Mucosa of descending colon (tissue), 3 donors: Measurements from ENCODE around the gene PROX1. TPM values are rescaled to one million over a fixed set of nuclear protein-coding genes. Genes with fewer than 3 reads are reported as not detected.
A peak's percentile ranks its signal among the peaks of the same experiment; 100 is the strongest.

Experiments
- ATAC-seq: fragments of 200-7000 bp; cut with Tn5 transposase; one replicate; pipeline ENCODE4 v1.9.1; 2020; ENCODE audit warnings: mild to moderate bottlenecking, moderate library complexity
- DNase-seq, 3 donors: peaks; one replicate each; pipeline ENCODE4 v3.0.0-alpha.2; 2020
- H3K36me3 ChIP-seq: fragments of 200-600 bp; one replicate; pipeline ENCODE4 v1.8.0; 2021; ENCODE audit warnings: low read depth, mild to moderate bottlenecking
- H3K4me1 ChIP-seq: fragments of 200-600 bp; one replicate; pipeline ENCODE4 v1.8.0; 2021; ENCODE audit warnings: low read depth, mild to moderate bottlenecking
- H3K4me3 ChIP-seq: fragments of 200-600 bp; one replicate; pipeline ENCODE4 v1.8.0; 2021; ENCODE audit warnings: mild to moderate bottlenecking
- H3K9me3 ChIP-seq: fragments of 200-600 bp; one replicate; pipeline ENCODE4 v1.8.0; 2021; ENCODE audit warnings: mild to moderate bottlenecking
- intact Hi-C, 2 donors: fragments of 100-400 bp; cut with DNase I in 1 of 2; cut with micrococcal nuclease in 1 of 2; formaldehyde crosslinking; loops; one replicate each; pipeline versions ENCODE4 v1.11.0 to v1.11.1; 2022; cut with DNase I, micrococcal nuclease
- total RNA-seq, 3 donors: library from RNA; stranded (reverse); fragmentation: NEBNext Ultra II Directional in 2 of 3; extraction: Animal tissue kit (Norgen Biotek cat#: 25700) in 2 of 3; gene quantifications; one replicate each; pipeline versions ENCODE4 v1.2.1 to v1.2.4, GENCODE V29; 2021 to 2023
- TF ChIP-seq, protein P1 (sequence below): fragments of 200-600 bp; IDR thresholded peaks from one replicate; pipeline ENCODE4 v1.8.0; 2022; ENCODE audit warnings: antibody characterized with exemption, mild to moderate bottlenecking
- donor health status: DM: no; HTN: no; CAD: no; lungs with moderate emphysema.
- donor health status: DM: no; HTN: no; CAD: no.
- donor health status: DM: no; HTN: yes; CAD: no.

The PROX1 gene
- total RNA-seq, 3 donors from 2014 or later: 17.6 to 31.5 (median 19.2) TPM

DNA sequence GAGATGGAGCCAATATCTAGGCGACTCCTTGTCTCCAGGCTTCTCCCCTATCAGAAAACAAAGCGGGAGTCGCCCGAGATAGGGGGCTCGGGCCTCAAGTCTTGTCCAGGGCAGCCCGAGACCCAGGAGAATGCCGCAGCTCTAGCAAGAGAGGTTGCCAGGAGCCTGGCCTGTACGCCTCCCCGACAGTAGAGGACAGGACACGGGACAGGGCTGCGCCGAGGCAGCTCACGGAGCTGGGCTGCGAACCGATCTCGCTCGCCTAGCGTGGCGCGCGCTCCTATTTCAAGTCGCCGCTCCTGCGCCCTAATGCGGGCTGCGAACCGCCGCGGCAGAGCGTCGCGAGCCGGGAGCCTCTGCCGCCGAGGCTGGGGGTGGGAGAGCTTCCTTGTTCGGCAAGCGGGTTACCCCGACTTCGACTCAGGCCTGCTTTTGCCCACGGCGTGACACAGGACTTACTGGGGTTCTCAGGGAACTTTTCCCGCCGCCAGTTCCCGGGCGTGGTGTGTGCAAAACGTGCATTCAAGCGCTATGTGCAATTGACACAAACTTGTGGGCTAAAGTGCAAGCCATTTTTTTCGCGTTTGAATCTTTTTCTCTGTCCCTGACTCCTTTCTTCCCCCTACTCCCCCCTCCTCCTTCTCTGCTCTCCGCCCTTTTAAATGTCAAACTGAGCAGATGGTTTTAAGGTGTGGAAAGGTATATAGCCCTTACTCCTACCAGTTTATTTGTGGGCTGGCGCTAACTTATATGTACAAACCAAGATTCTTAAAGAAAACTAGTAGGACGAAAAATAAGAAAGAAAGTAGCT is 2.4 kb upstream of the PROX1 start:
- Histone ChIP-seq H3K9me3 (no peaks in the 10 kb centered on the region), H3K4me3 (no peak overlapping the region), H3K36me3 (no peaks in the 10 kb centered on the region), H3K4me1 (peaks cover 25% of the 10 kb centered on the region)
- ATAC-seq (peak; percentile 7), DNase-seq (peak in 2 of 3 donors; percentile 47 to 52)
- intact Hi-C loops: no loop called here
- TF ChIP-seq, protein P1, sequence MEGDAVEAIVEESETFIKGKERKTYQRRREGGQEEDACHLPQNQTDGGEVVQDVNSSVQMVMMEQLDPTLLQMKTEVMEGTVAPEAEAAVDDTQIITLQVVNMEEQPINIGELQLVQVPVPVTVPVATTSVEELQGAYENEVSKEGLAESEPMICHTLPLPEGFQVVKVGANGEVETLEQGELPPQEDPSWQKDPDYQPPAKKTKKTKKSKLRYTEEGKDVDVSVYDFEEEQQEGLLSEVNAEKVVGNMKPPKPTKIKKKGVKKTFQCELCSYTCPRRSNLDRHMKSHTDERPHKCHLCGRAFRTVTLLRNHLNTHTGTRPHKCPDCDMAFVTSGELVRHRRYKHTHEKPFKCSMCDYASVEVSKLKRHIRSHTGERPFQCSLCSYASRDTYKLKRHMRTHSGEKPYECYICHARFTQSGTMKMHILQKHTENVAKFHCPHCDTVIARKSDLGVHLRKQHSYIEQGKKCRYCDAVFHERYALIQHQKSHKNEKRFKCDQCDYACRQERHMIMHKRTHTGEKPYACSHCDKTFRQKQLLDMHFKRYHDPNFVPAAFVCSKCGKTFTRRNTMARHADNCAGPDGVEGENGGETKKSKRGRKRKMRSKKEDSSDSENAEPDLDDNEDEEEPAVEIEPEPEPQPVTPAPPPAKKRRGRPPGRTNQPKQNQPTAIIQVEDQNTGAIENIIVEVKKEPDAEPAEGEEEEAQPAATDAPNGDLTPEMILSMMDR: no peak

DNA sequence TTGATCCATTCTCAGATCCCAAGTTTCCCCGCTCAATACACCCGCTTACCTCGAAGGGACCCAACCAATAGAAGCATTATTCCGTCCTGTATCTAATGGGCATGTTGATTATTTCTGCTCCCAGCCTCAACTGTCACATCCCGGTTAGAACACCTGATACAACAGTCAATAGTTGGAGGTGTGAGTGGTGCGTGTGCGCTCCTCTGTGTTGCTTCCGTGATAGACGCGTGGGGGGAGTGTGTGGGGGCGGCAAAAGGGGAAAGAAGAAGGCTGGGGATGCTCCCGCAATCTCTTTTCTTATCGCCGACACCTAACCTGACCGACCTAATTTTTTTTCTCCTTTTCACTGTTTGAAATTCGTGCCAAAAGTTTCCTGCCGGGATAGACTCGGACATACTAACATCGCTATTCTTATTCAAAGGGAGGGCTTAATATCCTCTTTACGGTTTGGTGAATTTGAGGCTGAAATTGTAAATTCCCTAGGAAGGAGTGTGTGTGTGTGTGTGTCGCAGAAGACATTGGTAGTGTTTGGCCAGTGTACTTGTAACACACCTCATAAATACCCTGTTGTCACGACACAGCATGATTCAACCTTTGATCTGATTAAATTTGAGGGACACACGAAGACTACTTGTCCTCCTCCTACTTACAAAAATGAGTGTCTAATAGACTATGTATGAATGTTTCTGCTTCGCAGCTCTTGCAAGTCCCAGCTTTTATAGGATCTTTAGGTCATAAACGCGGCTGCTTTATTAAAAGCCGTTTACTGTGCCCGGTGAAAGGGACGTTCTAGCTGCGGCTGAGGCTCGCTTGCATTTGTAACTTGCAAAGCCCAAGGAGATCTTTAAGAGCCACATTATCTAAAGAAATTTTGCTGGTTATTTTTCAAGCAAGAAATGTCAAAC is 1.5 kb upstream of the PROX1 start:
- DNase-seq (no peak), ATAC-seq (no peak)
- H3K4me1 ChIP-seq: peaks cover 25% of the 10 kb centered on the region
- no peaks in the 10 kb centered on the region for H3K36me3 ChIP-seq
- TF ChIP-seq, protein P1: no peak
- H3K4me3 ChIP-seq: no peak overlapping the region
- no peaks in the 10 kb centered on the region for H3K9me3 ChIP-seq
- intact Hi-C loops: no loop called here

DNA sequence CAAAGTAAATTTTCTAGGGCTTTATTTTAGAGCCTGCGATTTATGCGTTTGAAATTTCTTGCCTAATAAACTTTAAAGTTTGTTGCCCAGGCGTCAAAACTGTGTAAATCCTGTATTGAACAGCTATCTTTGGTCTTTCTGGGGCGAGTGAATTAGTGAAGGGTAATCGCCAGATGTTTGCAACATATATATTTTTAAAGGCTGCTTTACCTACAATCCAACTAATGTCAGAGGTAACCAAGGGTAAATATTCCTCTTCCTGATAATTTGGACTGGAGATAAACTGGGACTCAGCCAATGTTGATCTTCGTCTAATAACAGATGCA is 885 bp upstream of the PROX1 start:
- H3K4me1 ChIP-seq: peaks cover 25% of the 10 kb centered on the region
- TF ChIP-seq, protein P1: no peak
- intact Hi-C loops: no loop called here
- DNase-seq (no peak), ATAC-seq (no peak)
- no peaks in the 10 kb centered on the region for H3K9me3 ChIP-seq
- H3K4me3 ChIP-seq: no peak overlapping the region
- no peaks in the 10 kb centered on the region for H3K36me3 ChIP-seq

DNA sequence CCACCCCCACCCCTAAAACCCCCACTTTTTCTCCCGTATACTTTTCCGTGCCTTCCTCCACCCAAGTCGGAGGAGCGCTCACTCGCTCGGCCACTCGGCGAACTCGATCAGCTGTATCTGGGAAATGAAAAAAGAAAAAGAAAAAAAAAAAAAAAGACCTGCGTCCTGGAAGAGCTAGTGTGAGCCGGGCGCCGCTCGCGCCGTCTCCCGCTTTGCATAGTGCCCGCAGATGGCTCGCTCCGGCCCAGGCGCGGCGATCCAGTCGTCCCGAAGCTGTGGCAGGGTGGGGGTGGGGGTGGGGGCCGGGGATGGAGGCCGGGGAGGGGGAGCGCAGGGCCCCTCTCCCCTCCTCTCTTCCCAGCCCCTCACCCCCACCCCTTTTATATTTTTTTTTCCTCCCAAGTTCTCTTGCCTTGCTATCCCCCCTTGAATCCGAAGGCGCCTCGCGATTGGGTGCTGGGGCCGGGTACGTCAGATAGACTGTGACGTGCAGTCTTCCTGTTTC is 299 bp upstream of the PROX1 start:
- TF ChIP-seq, protein P1: no peak
- intact Hi-C loops: no loop called here
- peaks cover 25% of the 10 kb centered on the region for H3K4me1 ChIP-seq

DNA sequence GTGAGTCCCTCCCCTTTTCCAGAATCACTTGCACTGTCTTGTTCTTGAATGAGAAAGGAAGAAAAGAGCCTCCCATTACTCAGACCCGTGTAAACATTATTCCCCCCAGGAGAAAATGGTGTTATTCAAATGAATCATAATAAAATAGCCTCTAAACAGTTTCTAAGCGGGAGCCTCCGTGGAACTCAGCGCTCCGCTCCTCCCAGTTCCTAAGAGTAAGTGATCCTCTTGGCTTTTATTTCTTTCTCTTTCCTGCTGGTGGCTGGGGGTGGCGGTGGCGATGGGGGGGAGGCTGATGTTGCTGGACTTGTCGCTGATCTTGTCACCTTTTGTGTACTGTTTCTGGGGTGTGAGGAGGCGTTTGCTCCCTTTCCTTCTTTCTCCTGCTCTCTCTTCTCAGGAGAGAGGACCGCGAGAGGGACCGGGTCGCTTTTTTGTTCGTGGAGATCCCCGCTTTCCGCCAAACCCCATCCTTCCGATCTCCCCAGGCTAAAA is 781 bp downstream of the PROX1 start:
- TF ChIP-seq, protein P1: no peak
- Histone ChIP-seq H3K36me3 (no peaks in the 10 kb centered on the region), H3K9me3 (no peaks in the 10 kb centered on the region), H3K4me1 (peaks cover 18% of the 10 kb centered on the region), H3K4me3 (peak overlapping the region; percentile 14)
- intact Hi-C loops: no loop called here
- ATAC-seq: peak; percentile 16
- DNase-seq: peak in 1 of 3 donors; percentile 40

More for the DNA sequence above, 299 bp upstream of the PROX1 start:
- DNase-seq (peak in 2 of 3 donors; percentile 81 to 85), ATAC-seq (peak; percentile 52)
- H3K4me3 ChIP-seq: peak overlapping the region; percentile 6
- no peaks in the 10 kb centered on the region for H3K36me3 ChIP-seq
- no peaks in the 10 kb centered on the region for H3K9me3 ChIP-seq
